GM23248 (cell line): ENCODE data around the gene SNX11. TPM values are rescaled to one million over a fixed set of nuclear protein-coding genes. Genes with fewer than 3 reads are reported as not detected.

Experiments
- DNase-seq: peaks from one replicate; pipeline ENCODE4 v3.0.0-alpha.2; 2015
- H2AFZ ChIP-seq: fragments of 200-600 bp; sonication (generic); 2 replicates; pipeline ENCODE4 v1.6.1; 2016; ENCODE audit warnings: antibody characterized with exemption
- H3F3A ChIP-seq: fragments of 200-600 bp; sonication (generic); 2 replicates; pipeline ENCODE4 v1.6.1; 2016; ENCODE audit warnings: mild to moderate bottlenecking, antibody characterized with exemption, mixed run types; ENCODE audit not compliant: insufficient read depth
- H3K27ac ChIP-seq: fragments of 200-600 bp; sonication (generic); 2 replicates; pipeline ENCODE4 v1.5.1; 2016; ENCODE audit warnings: mild to moderate bottlenecking
- H3K27me3 ChIP-seq: fragments of 200-600 bp; sonication (generic); replicated peaks from 2 replicates; pipeline ENCODE4 v1.6.1; 2016; ENCODE audit warnings: mild to moderate bottlenecking; ENCODE audit not compliant: insufficient read depth
- H3K36me3 ChIP-seq: fragments of 200-600 bp; sonication (generic); 2 replicates; pipeline ENCODE4 v1.6.1; 2016; ENCODE audit warnings: low read depth, mild to moderate bottlenecking
- H3K4me1 ChIP-seq: fragments of 200-600 bp; sonication (generic); 2 replicates; pipeline ENCODE4 v1.6.1; 2016; ENCODE audit warnings: mild to moderate bottlenecking; ENCODE audit not compliant: insufficient read depth
- H3K4me2 ChIP-seq: fragments of 200-600 bp; sonication (generic); one replicate; pipeline ENCODE4 v1.6.1; 2016; ENCODE audit warnings: mild to moderate bottlenecking; ENCODE audit not compliant: unreplicated experiment
- H3K4me3 ChIP-seq: fragments of 200-600 bp; sonication (generic); 2 replicates; pipeline ENCODE4 v1.5.1; 2016; ENCODE audit warnings: mild to moderate bottlenecking
- H3K79me2 ChIP-seq: fragments of 200-600 bp; sonication (generic); 2 replicates; pipeline ENCODE4 v1.6.1; 2016; ENCODE audit warnings: mild to moderate bottlenecking; ENCODE audit not compliant: insufficient read depth
- H3K9ac ChIP-seq: fragments of 200-600 bp; sonication (generic); 2 replicates; pipeline ENCODE4 v1.6.1; 2016; ENCODE audit warnings: mild to moderate bottlenecking
- H3K9me2 ChIP-seq: fragments of 200-600 bp; sonication (generic); 2 replicates; pipeline ENCODE4 v1.6.1; 2016; ENCODE audit warnings: mixed run types, mild to moderate bottlenecking, moderate library complexity; ENCODE audit not compliant: insufficient read depth
- H3K9me3 ChIP-seq: fragments of 200-600 bp; sonication (generic); one replicate; pipeline ENCODE4 v1.6.1; 2017; ENCODE audit warnings: low read depth
- H4K20me1 ChIP-seq: fragments of 200-600 bp; sonication (generic); 2 replicates; pipeline ENCODE4 v1.6.0; 2016; ENCODE audit not compliant: insufficient read depth
- EZH2 ChIP-seq: fragments of 200-600 bp; sonication (generic); IDR thresholded peaks from 2 replicates; pipeline ENCODE4 v1.6.1; 2018; ENCODE audit warnings: antibody characterized with exemption, mild to moderate bottlenecking; ENCODE audit not compliant: insufficient read depth, poor library complexity, severe bottlenecking
- EZH2phosphoT487 ChIP-seq: fragments of 200-600 bp; sonication (generic); IDR thresholded peaks from 2 replicates; pipeline ENCODE4 v1.6.1; 2018; ENCODE audit warnings: antibody characterized with exemption, moderate library complexity, mild to moderate bottlenecking, low read depth; ENCODE audit not compliant: insufficient read depth
- WGBS, 2 experiments: methylation state at CpG; one replicate each; pipeline ENCODE4 v1.1.6; 2015 to 2017; ENCODE audit warnings: low lambda C conversion rate in 2 of 2, low coverage in 1 of 2; ENCODE audit errors: missing lambda C conversion rate in 2 of 2; 5-methylcytosine and 5-hydroxymethylcytosine counted together
- in situ Hi-C: fragments of 300-500 bp; cut with MboI; formaldehyde crosslinking; loops from 2 replicates; pipeline ENCODE4 v1.15.0; 2020
- polyA plus RNA-seq: library from polyadenylated mRNA; unstranded; fragments of >200 nt; fragmentation: Nextera tagmentation; extraction: Ambion mirVana; gene quantifications from 2 replicates; pipeline ENCODE4 v1.2.1, GENCODE V29; 2016
- total RNA-seq: library from RNA; depleted of rRNA; stranded (reverse); fragments of >200 nt; shearing (Covaris generic); gene quantifications from 2 replicates; pipeline ENCODE4 v1.2.3, GENCODE V29; 2014

The SNX11 gene
- total and polyA plus RNA-seq, 2 experiments from 2014 or later = 14.7 to 17.5 TPM

DNA sequence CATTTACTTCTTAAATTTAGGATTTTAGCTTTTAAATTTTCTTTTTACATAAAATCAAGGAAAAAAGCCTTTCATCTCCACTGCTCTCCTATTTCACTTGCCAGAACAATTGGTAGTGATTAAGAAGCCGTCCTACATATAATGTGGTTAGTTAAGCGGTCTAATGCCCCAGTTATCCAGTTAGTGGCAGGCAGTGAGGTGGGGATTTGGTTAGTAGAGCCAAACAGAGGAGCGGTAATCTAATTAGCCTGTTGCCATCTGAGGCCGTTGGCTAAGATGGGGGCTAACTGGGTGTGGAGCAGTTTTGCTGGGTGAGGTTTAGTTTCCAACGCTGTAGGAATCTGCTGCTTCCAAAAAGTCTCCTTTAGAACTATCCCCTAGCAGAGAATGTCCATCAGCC lies 22.4 kb downstream of the SNX11 start:
- WGBS, 2 experiments = 25 to 30% methylated on average over 5 of the region's 5 CpGs
- H3F3A ChIP-seq = 0 out of 2 replicates have a peak, but pooled peaks cover 6% of the 10 kb centered on the region

DNA sequence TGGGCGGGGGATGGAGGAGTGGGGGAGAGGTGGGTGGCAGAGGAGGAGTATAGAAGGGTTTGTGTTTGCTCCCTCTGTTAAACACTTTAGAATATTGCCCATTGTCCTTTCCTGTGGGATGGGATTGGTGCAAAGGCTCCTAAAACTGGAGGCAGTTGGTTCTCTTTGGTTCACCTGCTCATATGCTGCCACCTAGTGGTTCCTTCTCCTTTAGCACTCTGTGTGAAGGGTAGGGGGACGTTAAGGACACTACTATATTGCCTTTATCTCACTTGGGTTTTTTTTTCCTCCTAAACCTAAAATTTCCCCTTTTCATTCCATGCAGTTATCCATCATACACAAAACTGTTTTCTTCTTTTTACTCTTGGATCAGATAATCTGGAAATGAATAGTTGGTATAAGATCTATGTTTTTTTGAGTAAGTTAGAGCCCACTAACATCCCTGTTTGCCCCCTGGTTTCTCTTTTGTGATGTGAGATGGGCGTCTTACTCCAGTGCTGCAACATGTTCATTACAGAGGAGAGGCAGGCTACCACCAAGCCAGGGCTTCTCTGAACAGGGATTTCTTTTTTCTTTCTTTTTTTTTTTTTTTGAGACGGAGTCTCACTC lies 23.8 kb downstream of the SNX11 start:
- Histone ChIP-seq H3K27ac (no peak overlapping the region), H4K20me1 (no peaks in the 10 kb centered on the region), H3K9me2 (no peaks in the 10 kb centered on the region), H3K27me3 (no peaks in the 10 kb centered on the region), H3K79me2 (no peaks in the 10 kb centered on the region), H3F3A (0 out of 2 replicates have a peak, but pooled peaks cover 6% of the 10 kb centered on the region), H2AFZ (no peak overlapping the region), H3K36me3 (no peaks in the 10 kb centered on the region), H3K4me1 (0 out of 2 replicates have a peak, but pooled peaks cover 9% of the 10 kb centered on the region), H3K4me2 (no peak overlapping the region), H3K9ac (no peak overlapping the region), H3K9me3 (no peaks in the 10 kb centered on the region), H3K4me3 (no peak overlapping the region)
- no peak for TF ChIP-seq EZH2
- TF ChIP-seq EZH2phosphoT487 = no peak
- WGBS, 2 experiments = 28 to 35% methylated on average over 4 of the region's 4 CpGs
- peak; percentile 75 for DNase-seq
- in situ Hi-C loops = no loop called here

More for the DNA sequence above, 22.4 kb downstream of the SNX11 start:
- no peak overlapping the region for H2AFZ ChIP-seq
- TF ChIP-seq EZH2 = no peak
- TF ChIP-seq EZH2phosphoT487 = no peak
- no peak overlapping the region for H3K4me2 ChIP-seq
- H4K20me1 ChIP-seq = no peaks in the 10 kb centered on the region
- H3K79me2 ChIP-seq = no peaks in the 10 kb centered on the region
- H3K9me3 ChIP-seq = no peaks in the 10 kb centered on the region
- no peaks in the 10 kb centered on the region for H3K9me2 ChIP-seq
- no peaks in the 10 kb centered on the region for H3K27me3 ChIP-seq
- in situ Hi-C loops = no loop called here
- no peak overlapping the region for H3K9ac ChIP-seq
- no peak overlapping the region for H3K27ac ChIP-seq
- 0 out of 2 replicates have a peak, but pooled peaks cover 9% of the 10 kb centered on the region for H3K4me1 ChIP-seq
- no peaks in the 10 kb centered on the region for H3K36me3 ChIP-seq
- H3K4me3 ChIP-seq = no peak overlapping the region
- DNase-seq = no peak

DNA sequence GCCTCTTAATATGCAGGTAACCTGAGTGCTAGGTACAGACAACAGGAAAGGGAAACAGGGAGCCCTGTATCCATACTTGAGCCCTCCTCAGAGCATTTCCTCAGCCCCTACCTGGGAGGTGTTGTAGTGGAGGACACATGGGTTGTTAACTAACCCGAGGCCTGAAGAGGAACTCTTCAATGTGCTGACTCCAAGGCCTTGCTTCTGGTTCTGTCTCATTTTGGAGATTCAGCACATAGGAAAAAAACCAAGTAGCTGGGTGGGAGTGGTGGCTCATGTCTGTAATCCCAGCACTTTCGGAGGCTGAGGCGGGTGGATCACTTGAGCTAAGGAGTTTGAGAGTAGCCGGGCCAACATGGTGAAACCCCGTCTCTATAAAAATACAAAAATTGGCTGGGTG lies 24.8 kb downstream of the SNX11 start:
- Histone ChIP-seq H2AFZ (no peak overlapping the region), H3K27ac (no peak overlapping the region), H3K4me2 (no peak overlapping the region), H3K27me3 (no peaks in the 10 kb centered on the region), H3F3A (0 out of 2 replicates have a peak, but pooled peaks cover 6% of the 10 kb centered on the region), H3K4me3 (no peak overlapping the region), H3K79me2 (no peaks in the 10 kb centered on the region), H3K36me3 (no peaks in the 10 kb centered on the region), H3K4me1 (0 out of 2 replicates have a peak, but pooled peaks cover 4% of the 10 kb centered on the region), H3K9me3 (no peaks in the 10 kb centered on the region), H4K20me1 (no peaks in the 10 kb centered on the region), H3K9me2 (no peaks in the 10 kb centered on the region), H3K9ac (no peak overlapping the region)
- in situ Hi-C loops = no loop called here
- WGBS, 2 experiments = 68 to 76% methylated on average over 4 to 5 of the region's 5 CpGs
- TF ChIP-seq EZH2 (no peak), EZH2phosphoT487 (no peak)
- no peak for DNase-seq

DNA sequence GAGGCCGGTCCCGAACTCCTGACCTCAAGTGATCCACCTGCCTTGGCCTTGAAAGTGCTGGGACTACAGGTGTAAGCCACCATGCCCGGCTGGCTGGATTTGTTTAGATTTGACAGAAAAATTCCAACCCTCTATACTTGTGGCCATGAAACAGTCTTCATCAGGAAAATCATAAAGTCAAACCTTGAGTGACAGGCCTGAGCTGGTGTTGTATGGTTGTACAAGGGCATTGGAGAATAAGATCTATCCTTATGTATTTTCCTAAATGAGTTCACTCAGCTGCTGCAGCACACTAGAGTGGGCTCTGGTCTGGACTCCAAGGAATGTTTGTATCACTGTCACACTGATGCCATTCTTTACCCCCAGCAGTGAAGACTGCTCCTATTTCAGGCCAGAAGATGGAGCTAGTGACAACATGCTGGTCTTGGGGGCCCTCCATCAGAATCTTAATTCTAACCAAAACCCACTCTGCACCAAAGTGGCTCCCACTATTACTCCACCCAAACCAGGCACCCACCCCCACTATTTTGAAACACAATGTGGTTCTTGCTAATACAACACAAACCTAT lies 27.4 kb downstream of the SNX11 start:
- no peak overlapping the region for H2AFZ ChIP-seq
- DNase-seq = no peak
- no peaks in the 10 kb centered on the region for H4K20me1 ChIP-seq
- H3K36me3 ChIP-seq = no peaks in the 10 kb centered on the region
- 88 to 91% methylated on average over 3 of the region's 3 CpGs for WGBS, 2 experiments
- H3K4me2 ChIP-seq = no peak overlapping the region
- H3K9ac ChIP-seq = no peak overlapping the region
- no peaks in the 10 kb centered on the region for H3K9me2 ChIP-seq
- peaks cover 4% of the 10 kb centered on the region; the same call in 1 of the 2 replicates for H3K27me3 ChIP-seq
- no peaks in the 10 kb centered on the region for H3K9me3 ChIP-seq
- H3K4me3 ChIP-seq = no peak overlapping the region
- H3K4me1 ChIP-seq = no peaks in the 10 kb centered on the region
- TF ChIP-seq EZH2phosphoT487 (no peak), EZH2 (no peak)
- H3K27ac ChIP-seq = no peak overlapping the region
- in situ Hi-C loops = no loop called here
- H3F3A ChIP-seq = no peaks in the 10 kb centered on the region
- no peaks in the 10 kb centered on the region for H3K79me2 ChIP-seq
